Cardiac ventricle fibroblast (primary cell): ENCODE data around the gene KPNA1. TPM values are rescaled to one million over a fixed set of nuclear protein-coding genes. Genes with fewer than 3 reads are reported as not detected.

Experiments used
- total RNA-seq: library from RNA; depleted of rRNA; stranded (reverse); fragments of >200 nt; gene quantifications from 2 replicates; pipeline ENCODE4 v1.2.3, GENCODE V29; 2015

Gene KPNA1
- 22.3 and 29.3 TPM in 2 replicates for total RNA-seq

GRCh38 chr3:122514123-122515019 lies at the start of gene KPNA1:
Gene KPNA1 (minus strand): TSS chr3:122514939. CDS start chr3:122496565, 18,374 bp downstream.

GRCh38 chr3:122564155-122564912 lies 49.6 kb upstream of the KPNA1 start, which contains the start of the genes DTX3L and PARP9:
Gene DTX3L (plus strand): TSS chr3:122564338. CDS start chr3:122564427, 89 bp downstream.
Gene PARP9 (minus strand): TSS chr3:122564300. CDS start chr3:122559620, 4,680 bp downstream.

GRCh38 chr3:122415762-122416654 lies 98.7 kb downstream of the KPNA1 start, which contains the start of gene WDR5B:
Gene WDR5B (minus strand): TSS chr3:122416062. CDS start chr3:122415528, 534 bp downstream.

GRCh38 chr3:122383771-122384697 lies 130.7 kb downstream of the KPNA1 start, which contains the start of gene FAM162A:
Gene FAM162A (plus strand): TSS chr3:122384182. CDS start chr3:122384266, 84 bp downstream.

GRCh38 chr3:122382888-122383666 lies 131.7 kb downstream of the KPNA1 start, which contains the start of gene MIX23:
Gene MIX23 (minus strand): TSS chr3:122383231. CDS start chr3:122383224, 7 bp downstream.

Other genes starting within 250 kb of the KPNA1 start
- 2.5 and 3.1 TPM in 2 replicates for gene CSTA, start 189.7 kb downstream of the KPNA1 start, total RNA-seq
- 16.3 and 24.6 TPM in 2 replicates for gene MIX23, start 131.7 kb downstream of the KPNA1 start, total RNA-seq
- gene FAM162A, start 130.8 kb downstream of the KPNA1 start, total RNA-seq, result 43.0 and 44.6 TPM in 2 replicates
- 3.0 and 4.0 TPM in 2 replicates for gene WDR5B, start 98.9 kb downstream of the KPNA1 start, total RNA-seq
- 13.0 and 13.3 TPM in 2 replicates for gene PARP9, start 49.4 kb upstream of the KPNA1 start, total RNA-seq
- 21.7 and 24.7 TPM in 2 replicates for gene DTX3L, start 49.4 kb upstream of the KPNA1 start, total RNA-seq
- gene PARP15, start 62.7 kb upstream of the KPNA1 start, total RNA-seq, result 0.44 TPM in 1 of 2 replicates, not detected in the other
- 20.4 and 27.8 TPM in 2 replicates for gene PARP14, start 165.9 kb upstream of the KPNA1 start, total RNA-seq